K562 (cell line): ENCODE measurements around the gene HIVEP3. TPM values are rescaled to one million over a fixed set of nuclear protein-coding genes. Genes with fewer than 3 reads are reported as not detected.

Experiments used
- CUX1 ChIP-seq: fragments of 200-800 bp; sonication (Bioruptor generic); IDR thresholded peaks from 2 replicates; pipeline ENCODE4 v1.6.1; 2016; ENCODE audit warnings: missing genetic modification characterization, missing compliant biosample characterization
- E4F1 ChIP-seq: fragments of 250-450 bp; sonication (Bioruptor Pico); IDR thresholded peaks from 2 replicates; pipeline ENCODE4 v1.5.0; 2021; ENCODE audit warnings: mild to moderate bottlenecking, borderline replicate concordance
- RBBP5 ChIP-seq: fragments of 200-600 bp; sonication (generic); IDR thresholded peaks from 2 replicates; pipeline ENCODE4 v1.6.1; 2012; ENCODE audit warnings: borderline replicate concordance, mild to moderate bottlenecking, low read length, control low read depth, inconsistent platforms; ENCODE audit not compliant: insufficient read depth, poor library complexity, severe bottlenecking
- RBFOX2 ChIP-seq: fragments of 200-400 bp; formaldehyde crosslinking; IDR thresholded peaks from 2 replicates; pipeline ENCODE4 v1.6.1; 2017; ENCODE audit warnings: low read depth, mild to moderate bottlenecking, low read length, moderate library complexity
- U2AF1 ChIP-seq: fragments of 200-400 bp; formaldehyde crosslinking; optimal IDR thresholded peaks from 2 replicates; pipeline ENCODE3; 2017; ENCODE audit warnings: mild to moderate bottlenecking, low read depth, low read length, moderate library complexity
- ZNF197 ChIP-seq: fragments of 200-800 bp; sonication (Bioruptor generic); IDR thresholded peaks from 2 replicates; pipeline ENCODE4 v1.6.1; 2016; ENCODE audit warnings: low read depth, missing genetic modification characterization, missing compliant biosample characterization
- ZNF407 ChIP-seq: fragments of 450-650 bp; IDR thresholded peaks from 2 replicates; pipeline ENCODE4 v1.6.1; 2016; ENCODE audit warnings: low read depth
- ZNF639 ChIP-seq, 2 experiments: fragments of 200-800 bp in 1 of 2; sonication (Bioruptor generic) in 1 of 2; sonication (generic) in 1 of 2; formaldehyde crosslinking in 1 of 2; IDR thresholded peaks in 1 of 2; conservative IDR thresholded peaks in 1 of 2; 2 replicates each; pipeline versions ENCODE4 v1.5.0 to v1.6.1; 2016 to 2020; ENCODE audit warnings: missing compliant biosample characterization in 1 of 2, missing genetic modification characterization in 1 of 2, missing genetic modification reagents in 1 of 2
- polyA plus RNA-seq, 8 experiments: library from polyadenylated mRNA; depleted of rRNA in 4 of 8; stranded (reverse) in 5 of 8; unstranded in 3 of 8; fragments of >200 nt; fragmentation: Nextera tagmentation in 2 of 8; fragmentation: Illumina TruSeq in 1 of 8; extraction: Ambion mirVana in 2 of 8; extraction: Trizol in 1 of 8; gene quantifications; 2 replicates each; pipeline versions ENCODE4 v1.2.1 to v1.2.3, GENCODE V29; 2011 to 2014; ENCODE audit warnings: inconsistent platforms in 1 of 8, missing spikeins in 1 of 8
- total RNA-seq, 7 experiments: library from RNA; depleted of rRNA in 6 of 7; stranded (reverse); fragments of >200 nt in 6 of 7; fragmentation: Illumina TruSeq in 2 of 7; extraction: Trizol in 2 of 7; gene quantifications; 2 replicates each; pipeline versions ENCODE4 v1.2.1 to v1.2.3, GENCODE V29; 2011 to 2021; ENCODE audit warnings: low replicate concordance in 1 of 7

Gene HIVEP3
- total and polyA plus RNA-seq, 9 of the 15 experiments (the other 6 are each of a cell fraction or from before 2014, with no cell fraction given): 0.09 to 0.58 (median 0.34) TPM; not detected in 1

GRCh38 chr1:41898191-41898713 is 20.5 kb downstream of the HIVEP3 start (continued):
- TF ChIP-seq ZNF407 (no peak), CUX1 (no peak), RBBP5 (no peak), ZNF639 (CRISPR knock-in tag; conservative IDR thresholded peaks at IDR 0.05 in 1 of 2, IDR thresholded peaks at IDR 0.05 in 1 of 2) (peak in 1 of 2 experiments; percentile 45; a peak in 2 of 4 replicates), E4F1 (CRISPR knock-in tag) (no peak), RBFOX2 (no peak), ZNF197 (CRISPR knock-in tag) (no peak), U2AF1 (no peak)
